DND-41 (cell line): ENCODE results near the gene STOX2.
"Not testable (repeated sequence)": the region's sequence is repeated elsewhere in the genome, so short reads cannot be mapped to it uniquely, and the experiment has no call there.

ENCODE experiments used
- ATAC-seq: fragments of 200-7000 bp; cut with Tn5 transposase; 3 replicates; pipeline ENCODE4 v1.9.1; 2021; ENCODE audit warnings: low read depth; ENCODE audit not compliant: insufficient read depth
- DNase-seq: peaks from one replicate; pipeline ENCODE4 v3.0.0-alpha.2; 2020
- H2AFZ ChIP-seq: 2 replicates; pipeline ENCODE4 v1.6.0; 2012; ENCODE audit warnings: low read depth, low read length
- H3K27ac ChIP-seq: 2 replicates; pipeline ENCODE4 v1.5.1; 2012; ENCODE audit warnings: low read length, inconsistent platforms
- H3K27me3 ChIP-seq: fragments of 200-600 bp; sonication (generic); 2 replicates; pipeline ENCODE4 v1.6.0; 2012; ENCODE audit warnings: low read length, mild to moderate bottlenecking, inconsistent platforms; ENCODE audit not compliant: insufficient read depth, poor library complexity
- H3K36me3 ChIP-seq: 2 replicates; pipeline ENCODE4 v1.5.1; 2012; ENCODE audit warnings: low read length, inconsistent platforms; ENCODE audit not compliant: insufficient read depth
- H3K4me1 ChIP-seq: 2 replicates; pipeline ENCODE4 v1.5.1; 2012; ENCODE audit warnings: mild to moderate bottlenecking, low read length; ENCODE audit not compliant: insufficient read depth
- H3K4me2 ChIP-seq: 2 replicates; pipeline ENCODE4 v1.6.0; 2012; ENCODE audit warnings: mild to moderate bottlenecking, moderate library complexity, low read length, inconsistent platforms; ENCODE audit not compliant: insufficient read depth
- H3K4me3 ChIP-seq, 2 experiments: fragments of 200-600 bp in 1 of 2; shearing (Covaris generic) in 1 of 2; 2 replicates each; pipeline ENCODE4 v1.5.1; 2012 to 2016; ENCODE audit warnings: inconsistent platforms in 2 of 2, low read length in 2 of 2, mild to moderate bottlenecking in 2 of 2, low read depth in 1 of 2, moderate library complexity in 1 of 2
- H3K79me2 ChIP-seq: 2 replicates; pipeline ENCODE4 v1.6.0; 2012; ENCODE audit warnings: low read length, inconsistent platforms; ENCODE audit not compliant: insufficient read depth
- H3K9ac ChIP-seq: 2 replicates; pipeline ENCODE4 v1.6.0; 2012; ENCODE audit warnings: low read depth, mild to moderate bottlenecking, inconsistent platforms, low read length, moderate library complexity
- H3K9me3 ChIP-seq: 2 replicates; pipeline ENCODE4 v1.5.1; 2012; ENCODE audit warnings: low read length, moderate library complexity, mild to moderate bottlenecking, inconsistent platforms; ENCODE audit not compliant: insufficient read depth, severe bottlenecking
- H4K20me1 ChIP-seq: 2 replicates; pipeline ENCODE4 v1.6.0; 2012; ENCODE audit warnings: low read length; ENCODE audit not compliant: insufficient read depth
- EZH2 ChIP-seq: IDR thresholded peaks from 3 replicates; pipeline ENCODE4 v1.6.1; 2012; ENCODE audit warnings: borderline replicate concordance, low read depth, mild to moderate bottlenecking, moderate library complexity, low read length, inconsistent platforms; ENCODE audit not compliant: severe bottlenecking
- TF ChIP-seq, protein P1 (sequence below): IDR thresholded peaks from 2 replicates; pipeline ENCODE4 v1.5.1; 2012; ENCODE audit warnings: borderline replicate concordance, low read length, moderate library complexity, mild to moderate bottlenecking; ENCODE audit not compliant: poor library complexity, severe bottlenecking; ENCODE audit errors: extremely low read depth

STOX2 gene

DNA sequence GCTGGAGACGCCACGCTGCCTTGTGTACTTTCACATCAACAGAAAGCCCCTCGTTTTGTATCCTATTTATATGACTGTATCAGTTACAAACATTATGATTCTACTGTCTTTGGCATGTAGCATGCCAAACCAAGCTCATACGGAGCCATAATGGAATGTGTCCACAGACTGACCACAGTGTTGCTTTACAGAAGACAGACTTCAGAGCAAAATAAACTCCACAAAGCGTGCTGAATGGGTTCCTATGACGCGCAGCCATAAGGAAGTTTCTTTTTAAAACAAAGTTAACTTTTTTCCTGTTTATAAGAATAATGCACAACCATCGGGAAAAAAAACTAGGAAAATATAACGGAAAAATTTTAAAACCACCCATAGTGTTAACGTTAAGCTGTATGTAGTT, 136.0 kb downstream of the STOX2 start:
- H3K4me3 ChIP-seq = no peak overlapping the region
- no peak overlapping the region for H2AFZ ChIP-seq
- H3K27me3 ChIP-seq = no peaks in the 10 kb centered on the region
- no peaks in the 10 kb centered on the region for H4K20me1 ChIP-seq
- no peaks in the 10 kb centered on the region for H3K36me3 ChIP-seq
- no peaks in the 10 kb centered on the region for H3K4me1 ChIP-seq
- ATAC-seq (no peak), DNase-seq (no peak)
- no peak overlapping the region for H3K27ac ChIP-seq
- H3K79me2 ChIP-seq = no peaks in the 10 kb centered on the region
- no peak overlapping the region for H3K4me2 ChIP-seq
- H3K9ac ChIP-seq = no peak overlapping the region
- H3K9me3 ChIP-seq = peaks cover 6% of the 10 kb centered on the region
- TF ChIP-seq EZH2 = no peak
- TF ChIP-seq, protein P1, sequence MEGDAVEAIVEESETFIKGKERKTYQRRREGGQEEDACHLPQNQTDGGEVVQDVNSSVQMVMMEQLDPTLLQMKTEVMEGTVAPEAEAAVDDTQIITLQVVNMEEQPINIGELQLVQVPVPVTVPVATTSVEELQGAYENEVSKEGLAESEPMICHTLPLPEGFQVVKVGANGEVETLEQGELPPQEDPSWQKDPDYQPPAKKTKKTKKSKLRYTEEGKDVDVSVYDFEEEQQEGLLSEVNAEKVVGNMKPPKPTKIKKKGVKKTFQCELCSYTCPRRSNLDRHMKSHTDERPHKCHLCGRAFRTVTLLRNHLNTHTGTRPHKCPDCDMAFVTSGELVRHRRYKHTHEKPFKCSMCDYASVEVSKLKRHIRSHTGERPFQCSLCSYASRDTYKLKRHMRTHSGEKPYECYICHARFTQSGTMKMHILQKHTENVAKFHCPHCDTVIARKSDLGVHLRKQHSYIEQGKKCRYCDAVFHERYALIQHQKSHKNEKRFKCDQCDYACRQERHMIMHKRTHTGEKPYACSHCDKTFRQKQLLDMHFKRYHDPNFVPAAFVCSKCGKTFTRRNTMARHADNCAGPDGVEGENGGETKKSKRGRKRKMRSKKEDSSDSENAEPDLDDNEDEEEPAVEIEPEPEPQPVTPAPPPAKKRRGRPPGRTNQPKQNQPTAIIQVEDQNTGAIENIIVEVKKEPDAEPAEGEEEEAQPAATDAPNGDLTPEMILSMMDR = no peak

DNA sequence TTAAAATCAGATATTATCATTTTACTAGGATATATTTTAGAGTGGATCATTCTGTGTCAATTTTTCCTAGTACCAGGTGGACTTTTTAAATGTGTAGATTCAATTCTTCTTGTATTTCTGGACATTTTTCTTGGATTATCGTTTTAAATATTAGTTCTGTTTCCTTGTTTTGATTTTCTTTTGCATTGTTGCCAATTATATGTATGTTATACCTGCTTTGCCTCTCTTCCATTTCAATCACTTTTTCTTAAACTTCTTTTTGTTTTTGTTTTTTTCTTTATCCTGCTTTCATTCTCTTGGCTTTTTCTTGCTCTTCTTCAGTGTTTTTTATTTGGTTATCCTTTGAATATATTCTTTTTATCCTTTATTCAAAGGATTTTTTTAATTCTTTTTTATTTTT, 141.0 kb downstream of the STOX2 start:
- no peak overlapping the region for H3K4me3 ChIP-seq
- H3K27me3 ChIP-seq = no peaks in the 10 kb centered on the region
- ATAC-seq = no peak

DNA sequence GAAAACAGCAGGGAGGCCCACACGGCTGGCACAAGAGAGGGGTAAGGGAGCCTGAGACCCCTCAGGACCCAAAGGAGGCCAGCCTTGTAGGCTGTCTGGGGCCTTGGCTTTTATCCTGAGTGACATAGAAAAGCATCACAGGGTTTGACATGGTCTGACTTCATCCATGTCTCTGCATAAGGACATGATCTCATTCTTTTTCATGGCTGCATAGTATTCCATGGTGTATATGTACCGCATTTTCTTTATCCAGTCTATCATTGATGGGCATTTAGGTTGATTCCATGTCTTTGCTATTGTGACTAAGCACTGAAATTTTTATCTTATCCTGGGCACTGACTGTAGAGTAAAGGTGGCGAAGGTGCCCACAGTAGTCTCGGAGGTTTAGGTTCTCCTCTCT, 146.2 kb downstream of the STOX2 start:
- ATAC-seq, H2AFZ ChIP-seq, H3K27me3 ChIP-seq, H3K4me2 ChIP-seq, H3K9me3 ChIP-seq, H3K27ac ChIP-seq, H3K36me3 ChIP-seq, DNase-seq, H3K4me3 ChIP-seq, H4K20me1 ChIP-seq, H3K79me2 ChIP-seq, H3K9ac ChIP-seq: not testable (repeated sequence)
- peaks cover 14% of the 10 kb centered on the region for H3K4me1 ChIP-seq

More for the DNA sequence above, 141.0 kb downstream of the STOX2 start:
- no peak for DNase-seq
- Histone ChIP-seq H3K9ac (no peak overlapping the region), H2AFZ (no peak overlapping the region), H3K79me2 (no peaks in the 10 kb centered on the region), H3K36me3 (no peaks in the 10 kb centered on the region), H3K4me2 (no peak overlapping the region), H3K9me3 (peaks cover 6% of the 10 kb centered on the region), H3K27ac (no peak overlapping the region), H4K20me1 (no peaks in the 10 kb centered on the region), H3K4me1 (peaks cover 14% of the 10 kb centered on the region)
- TF ChIP-seq, protein P1 = no peak
- no peak for TF ChIP-seq EZH2

DNA sequence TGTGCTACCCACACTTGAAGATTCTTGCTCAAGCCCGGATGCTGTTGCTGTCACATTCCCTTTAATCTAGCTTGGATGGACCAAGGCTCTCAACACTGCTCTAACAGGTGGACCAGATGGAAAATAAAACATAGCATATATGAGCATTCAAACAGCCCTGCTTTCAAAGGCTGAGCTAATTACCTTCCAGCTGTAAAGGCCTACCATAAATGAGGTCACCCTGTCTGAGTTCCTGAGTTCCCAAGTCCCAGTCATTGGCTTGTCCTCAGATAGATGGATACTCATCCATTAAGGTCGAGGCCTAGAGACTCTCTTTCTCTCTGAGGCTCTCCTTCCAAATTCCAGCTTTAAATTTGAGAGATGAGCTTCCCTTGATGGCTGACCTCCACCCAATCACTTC, 147.5 kb downstream of the STOX2 start:
- Histone ChIP-seq H3K79me2 (no peaks in the 10 kb centered on the region), H3K4me3 (no peak overlapping the region), H2AFZ (no peak overlapping the region), H3K27ac (no peak overlapping the region), H3K36me3 (no peaks in the 10 kb centered on the region), H4K20me1 (no peaks in the 10 kb centered on the region), H3K4me2 (no peak overlapping the region), H3K4me1 (peaks cover 9% of the 10 kb centered on the region), H3K9me3 (no peaks in the 10 kb centered on the region), H3K27me3 (no peaks in the 10 kb centered on the region), H3K9ac (no peak overlapping the region)
- DNase-seq = no peak
- no peak for TF ChIP-seq EZH2
- TF ChIP-seq, protein P1 = no peak
- no peak for ATAC-seq
